HG02759 (cell line): ENCODE results near the gene MACROD2.

Experiments
- ATAC-seq: cut with Tn5 transposase; IDR thresholded peaks from one replicate; pipeline ENCODE4 v1.9.1; 2021; ENCODE audit warnings: mild to moderate bottlenecking, moderate library complexity; ENCODE audit not compliant: unreplicated experiment

MACROD2 gene

GRCh38 chr20:16083639-16084280, 2088.4 kb downstream of the MACROD2 start:
- no peak for ATAC-seq

GRCh38 chr20:16095226-16095625, 2099.9 kb downstream of the MACROD2 start:
- ATAC-seq: no peak

- no peak for ATAC-seq
Measured at GRCh38 chr20:16096756-16097326, 2101.5 kb downstream of the MACROD2 start.

- ATAC-seq: no peak
Measured at GRCh38 chr20:16097788-16098187, 2102.5 kb downstream of the MACROD2 start.

- ATAC-seq: no peak
Measured at GRCh38 chr20:16098890-16099639, 2103.7 kb downstream of the MACROD2 start.

GRCh38 chr20:16100111-16100510, 2104.8 kb downstream of the MACROD2 start:
- no peak for ATAC-seq

- ATAC-seq: no peak
Measured at GRCh38 chr20:16100767-16101166, 2105.5 kb downstream of the MACROD2 start.
